ENCODE data around the gene PSD4.
A peak's percentile ranks its signal among the peaks of the same experiment; 100 is the strongest.

PSD4 gene

GRCh38 chr2:113185664-113186432 lies 12.1 kb downstream of the PSD4 start:
- DNase-seq: no peak

- DNase-seq: no peak
These were observed 12.6 kb downstream of the PSD4 start for GRCh38 chr2:113186433-113186796.

DNA sequence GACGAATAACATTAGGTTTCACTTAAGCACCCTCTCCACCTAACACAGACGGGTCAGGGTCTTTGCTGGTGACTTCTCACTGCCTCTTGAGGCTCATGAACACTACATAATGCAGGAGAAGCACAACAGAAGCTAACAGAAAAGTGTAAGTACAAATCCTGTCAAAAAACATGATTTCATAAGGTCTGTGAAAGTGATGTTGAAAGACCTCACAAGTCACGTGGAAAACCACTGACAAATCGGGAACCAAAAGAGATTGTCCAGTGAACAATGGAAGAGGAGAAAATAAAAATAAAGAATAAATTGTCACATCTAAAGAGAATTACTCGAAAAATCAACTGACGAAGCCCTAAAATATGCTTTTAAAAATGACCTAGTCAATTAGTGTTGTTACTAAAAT lies 14.0 kb downstream of the PSD4 start:
- DNase-seq: no peak

DNA sequence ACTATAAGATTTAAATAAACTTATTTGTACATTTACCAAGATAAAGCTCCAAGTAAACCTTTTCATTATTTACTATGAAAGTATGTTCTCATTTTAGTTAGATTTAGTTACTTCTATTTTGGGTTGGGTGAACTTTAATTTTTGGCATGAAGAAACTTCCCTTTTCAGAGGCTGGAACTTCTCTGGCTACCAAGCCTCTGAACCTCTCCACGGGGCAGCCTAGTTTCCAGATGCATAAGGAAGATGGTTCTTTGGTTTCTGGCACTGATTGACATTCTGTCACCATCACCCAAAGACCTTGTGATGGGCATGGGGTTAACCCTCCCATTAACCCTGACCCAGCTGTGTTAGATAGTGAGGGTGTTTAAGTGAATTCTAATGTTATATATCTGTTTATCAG lies 17.1 kb downstream of the PSD4 start:
- DNase-seq: no peak

- DNase-seq: no peak
These were observed 18.8 kb downstream of the PSD4 start for GRCh38 chr2:113192459-113193100.

- DNase-seq: no peak
These were observed 22.2 kb downstream of the PSD4 start for GRCh38 chr2:113195923-113196501.

- DNase-seq: no peak
These were observed 23.1 kb downstream of the PSD4 start for GRCh38 chr2:113196839-113197238.

GRCh38 chr2:113197347-113198047 lies 23.7 kb downstream of the PSD4 start:
- no peak for DNase-seq

- no peak for DNase-seq
These were observed 24.4 kb downstream of the PSD4 start for GRCh38 chr2:113198048-113198789.

DNA sequence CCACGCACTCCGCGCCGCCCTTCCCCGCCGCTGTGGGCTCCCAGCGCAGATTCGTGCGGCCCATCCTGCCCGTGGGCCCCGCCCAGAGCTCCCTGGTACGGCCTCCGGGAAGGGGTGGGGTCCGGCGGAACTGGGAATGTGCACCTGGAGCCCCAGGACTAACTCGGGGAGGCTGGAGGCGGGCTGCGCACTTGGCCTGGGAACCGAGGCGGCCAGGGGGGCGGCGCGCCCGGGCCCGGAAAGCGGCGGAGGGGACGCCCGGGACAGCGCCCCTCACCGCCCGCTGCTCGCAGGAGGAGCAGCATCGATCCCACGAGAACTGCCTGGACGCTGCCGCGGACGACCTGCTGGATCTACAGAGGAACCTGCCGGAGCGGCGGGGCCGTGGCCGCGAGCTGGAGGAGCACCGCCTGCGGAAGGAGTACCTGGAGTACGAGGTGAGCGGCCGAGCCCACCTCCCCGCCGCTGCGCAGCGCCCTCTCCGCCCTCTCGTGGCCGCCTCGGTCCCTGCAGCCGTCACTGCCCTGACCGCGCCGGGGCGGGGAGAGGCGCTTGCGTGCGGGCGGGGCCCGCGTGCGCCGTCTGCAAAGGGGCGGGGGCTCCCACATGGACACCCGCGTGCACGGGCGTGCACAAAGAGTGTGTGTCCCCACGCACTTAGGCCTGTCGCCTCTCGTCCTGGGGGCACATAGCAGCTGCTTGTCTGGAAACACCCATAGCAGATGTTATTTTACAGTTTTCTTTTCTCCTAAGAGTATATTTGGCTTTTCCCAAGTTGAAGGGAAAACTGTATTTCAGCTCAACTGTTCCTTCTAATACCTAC lies 25.2 kb downstream of the PSD4 start:
- DNase-seq: peak; percentile 70 to 92

DNA sequence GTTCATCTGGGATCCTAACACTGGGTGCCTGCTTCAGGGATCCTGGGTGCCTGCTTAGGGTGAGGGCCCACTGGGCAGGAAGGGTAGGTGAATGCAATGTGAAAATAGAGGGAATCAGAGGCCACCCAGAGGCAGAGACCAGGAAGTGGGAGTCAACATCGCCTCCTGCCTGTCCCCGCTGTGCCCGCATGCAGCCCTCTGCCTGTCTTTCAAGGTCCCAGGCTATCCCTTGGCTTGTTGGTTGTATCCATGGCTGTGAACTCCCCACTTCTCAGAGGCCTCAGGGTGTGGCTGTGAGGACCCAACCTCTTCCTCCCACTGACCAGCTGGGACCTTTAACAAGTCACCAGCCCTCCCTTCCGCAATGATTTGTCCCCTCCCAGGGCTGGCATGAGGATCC lies 26.5 kb downstream of the PSD4 start:
- no peak for DNase-seq

DNA sequence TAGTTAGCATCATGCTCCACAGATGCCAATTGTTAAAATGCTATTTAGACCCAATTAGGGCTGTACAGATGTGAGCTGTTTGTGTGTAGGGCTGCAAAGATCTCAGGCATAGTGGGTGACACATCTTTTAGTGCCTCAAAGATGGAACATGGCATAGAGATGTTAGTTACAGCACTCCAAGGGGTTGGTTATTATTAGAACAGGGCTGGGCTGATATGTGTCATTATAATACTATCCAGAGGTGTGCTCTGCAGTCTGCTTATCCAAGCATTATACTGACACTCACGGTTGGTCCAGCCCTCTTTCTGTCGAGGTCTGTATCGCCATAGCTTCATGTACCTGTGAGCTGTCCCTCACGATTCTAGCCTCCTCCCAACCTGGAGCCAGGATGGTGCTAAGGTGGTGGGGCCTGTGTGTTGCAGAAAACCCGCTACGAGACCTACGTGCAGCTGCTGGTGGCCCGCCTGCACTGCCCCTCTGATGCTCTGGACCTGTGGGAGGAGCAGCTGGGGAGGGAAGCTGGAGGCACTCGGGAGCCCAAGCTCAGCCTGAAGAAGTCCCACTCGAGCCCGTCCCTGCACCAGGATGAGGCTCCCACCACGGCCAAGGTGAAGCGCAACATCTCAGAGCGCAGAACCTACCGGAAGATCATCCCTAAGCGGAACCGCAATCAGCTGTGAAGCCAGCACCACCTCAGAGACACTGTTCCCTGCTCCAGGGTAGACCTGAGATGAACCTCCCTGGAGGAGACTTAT lies 27.1 kb downstream of the PSD4 start:
- no peak for DNase-seq

DNA sequence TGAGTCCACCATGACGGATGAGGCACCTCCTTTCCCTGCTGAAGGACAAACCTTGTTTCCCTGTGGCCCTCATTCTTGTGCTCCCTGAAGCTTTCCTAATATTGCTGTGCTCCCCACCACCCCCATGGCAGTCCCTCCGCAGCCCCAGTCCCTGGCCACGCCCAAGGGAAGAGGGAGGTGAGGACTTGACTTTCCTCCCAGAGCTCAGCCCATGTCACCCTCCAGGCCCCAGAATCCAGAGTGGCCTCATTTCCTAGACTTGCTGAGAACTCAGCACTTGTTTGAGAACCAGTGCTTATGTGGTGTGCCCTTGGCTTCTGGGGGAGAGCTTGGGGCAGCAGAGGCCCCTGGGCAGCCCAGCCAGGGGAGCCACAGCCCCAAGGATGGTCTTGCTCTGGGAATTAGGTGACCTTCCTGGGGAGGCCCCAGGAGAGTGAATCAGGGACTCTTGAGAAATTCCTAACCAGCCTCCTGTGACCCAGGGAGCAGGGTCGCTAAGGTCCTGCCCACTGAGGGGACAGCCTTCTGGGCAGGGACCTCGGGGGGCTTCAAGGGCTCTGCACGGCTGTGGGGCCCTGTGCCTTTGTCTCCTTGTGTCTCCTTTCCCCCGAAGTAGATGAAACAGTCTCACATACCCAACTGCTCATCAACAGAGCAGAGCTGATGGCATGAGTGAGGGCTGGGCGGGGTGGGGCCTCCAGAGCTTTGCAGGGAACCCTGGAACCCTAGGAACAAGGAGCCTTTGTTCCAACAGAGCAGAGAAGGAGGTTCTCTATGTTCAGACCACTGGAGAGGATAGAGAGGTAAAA lies 27.9 kb downstream of the PSD4 start:
- DNase-seq: peak in 1 of 2 experiments; percentile 17

DNA sequence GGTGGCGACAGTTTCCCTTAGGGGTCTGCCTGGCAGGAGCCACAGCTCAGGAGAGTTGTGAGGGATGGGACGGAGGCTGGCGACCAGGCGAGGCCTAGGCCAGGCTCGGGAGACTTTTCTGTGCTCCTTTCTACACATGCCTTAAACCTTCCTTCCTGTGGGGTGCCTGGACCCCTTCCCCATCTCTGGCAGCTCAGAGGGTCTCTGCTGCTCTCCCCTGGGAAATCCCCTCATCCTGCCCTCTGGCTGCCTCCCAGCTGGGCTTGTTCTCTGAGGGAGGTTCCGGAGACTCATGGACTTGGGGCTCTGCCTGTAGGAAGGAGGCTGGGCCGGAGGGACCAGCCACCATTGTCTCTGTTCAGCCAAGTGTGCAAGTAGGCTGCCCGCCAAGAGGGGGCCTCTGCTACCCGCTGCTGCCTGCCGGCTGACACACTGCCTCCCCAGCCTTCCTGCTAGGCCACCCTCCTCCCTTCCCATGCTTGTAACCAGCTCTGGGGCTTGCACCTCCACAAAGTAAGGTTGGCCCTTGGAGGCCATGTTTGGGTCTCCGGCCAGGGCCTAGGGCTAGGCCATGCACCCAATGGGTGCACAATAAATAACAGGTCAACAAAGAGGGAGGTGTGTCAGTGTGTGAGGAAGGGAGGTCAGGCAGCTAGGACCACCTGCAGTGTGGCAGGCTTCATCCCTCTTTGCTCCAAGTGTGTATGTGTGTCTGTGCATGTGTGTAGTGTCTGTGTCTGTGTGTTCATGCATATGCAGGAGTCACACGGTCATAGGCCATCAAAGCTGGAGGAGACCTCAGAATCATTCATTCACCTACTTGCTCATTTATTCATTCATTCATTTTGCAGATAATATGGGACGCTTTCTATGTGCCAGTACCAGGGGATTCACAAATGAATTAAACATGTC lies 28.8 kb downstream of the PSD4 start:
- peak in 1 of 2 experiments; percentile 47 for DNase-seq

GRCh38 chr2:113203217-113203530 lies 29.4 kb downstream of the PSD4 start:
- DNase-seq: no peak

DNA sequence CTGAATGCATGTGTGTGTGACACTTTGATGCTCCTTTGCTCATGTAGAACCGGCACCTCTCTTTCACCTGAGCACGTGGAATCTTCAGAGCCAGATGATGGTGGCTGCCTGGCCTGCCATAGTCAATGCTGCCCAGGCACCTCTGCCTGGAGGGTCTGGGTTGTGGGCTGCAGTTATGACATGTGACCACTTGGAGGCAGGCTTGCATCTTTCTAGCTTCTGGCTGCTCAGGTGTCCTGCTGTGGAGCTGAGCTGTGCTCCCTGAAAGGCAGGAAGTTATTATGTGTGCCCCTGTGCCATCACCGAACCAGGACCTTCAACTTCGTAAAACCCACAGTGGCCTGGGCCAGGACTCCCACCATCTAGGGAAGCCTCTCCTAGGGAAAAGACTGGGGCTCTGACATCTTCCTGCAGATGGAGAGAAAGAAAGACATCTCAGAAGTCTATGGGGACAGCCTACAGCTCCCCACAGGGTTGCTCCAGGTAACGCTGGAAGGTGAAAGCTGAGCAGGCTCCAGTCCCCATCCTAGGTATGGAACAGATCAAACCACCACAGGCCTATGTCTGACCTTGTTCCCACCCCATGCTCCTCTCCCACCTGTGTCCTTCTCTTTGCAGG lies 30.2 kb downstream of the PSD4 start:
- peak; percentile 64 to 86 for DNase-seq

DNA sequence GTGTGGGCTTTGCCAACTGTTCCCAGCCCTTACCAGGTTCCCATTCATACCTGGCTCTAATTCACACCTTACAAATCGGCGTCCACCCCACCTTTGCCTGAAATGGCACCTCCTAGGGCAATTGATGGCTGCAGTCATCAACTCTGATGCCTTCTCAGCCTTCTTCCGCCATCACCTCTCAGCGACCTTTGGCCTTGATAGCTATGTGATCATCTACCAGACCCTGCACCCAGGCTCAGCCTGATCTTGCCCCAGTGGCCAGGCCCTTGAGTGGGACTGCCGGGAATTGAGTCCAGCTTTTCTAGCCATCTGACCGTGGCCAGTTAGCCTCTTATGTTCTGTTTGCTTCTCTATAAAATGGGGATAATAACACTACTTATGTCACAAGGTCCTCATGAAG lies 32.5 kb downstream of the PSD4 start:
- DNase-seq: no peak

DNA sequence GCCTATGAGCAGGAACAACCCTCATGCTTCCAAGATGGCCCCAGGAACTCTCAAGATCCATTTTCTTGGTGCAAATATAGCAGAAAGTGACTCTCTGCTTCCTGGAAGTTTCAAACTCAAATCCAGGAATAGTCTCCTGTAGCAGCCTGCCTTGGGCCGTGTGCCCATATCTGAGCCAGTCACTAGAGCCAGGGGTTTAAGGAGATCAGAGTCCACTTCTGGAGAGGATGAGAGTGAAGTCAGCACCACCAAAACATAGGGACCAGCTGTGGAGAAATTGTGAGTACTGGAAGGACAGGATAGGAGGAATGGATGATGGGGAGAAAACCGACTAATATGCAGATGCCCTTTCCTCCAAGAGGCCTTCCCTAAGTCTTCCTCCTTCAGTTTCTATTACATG lies 33.2 kb downstream of the PSD4 start:
- DNase-seq: no peak

DNA sequence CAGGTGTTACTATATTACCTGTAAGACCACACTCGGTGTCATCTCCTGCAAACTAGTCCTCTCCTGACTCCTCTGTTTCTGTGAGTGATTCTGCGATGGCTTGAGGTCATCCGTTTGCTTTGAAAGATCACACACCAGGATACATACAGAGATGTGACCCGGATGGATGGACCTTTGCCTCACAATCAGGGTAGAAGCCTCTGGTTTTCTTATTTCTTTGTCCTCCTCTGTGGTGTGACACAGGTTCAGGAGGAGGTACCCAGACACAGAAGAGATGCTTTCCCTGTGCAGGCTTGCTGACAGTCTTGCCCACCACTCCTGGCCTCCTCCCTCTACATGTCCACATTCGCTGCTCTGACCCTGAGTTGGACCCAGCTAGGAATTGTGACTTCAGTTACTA lies 34.6 kb downstream of the PSD4 start:
- no peak for DNase-seq
